Mucosa of stomach (tissue), 1 donor: Measurements from ENCODE around the gene ANKRD65.
"Not testable (repeated sequence)": the region's sequence is repeated elsewhere in the genome, so short reads cannot be mapped to it uniquely, and the experiment has no call there.

Experiments
- H3K27me3 ChIP-seq: one replicate; pipeline ENCODE4 v1.7.0; 2013; ENCODE audit warnings: mild to moderate bottlenecking, low read length; ENCODE audit not compliant: control insufficient read depth, insufficient read depth
- H3K36me3 ChIP-seq: one replicate; pipeline ENCODE4 v1.7.0; 2013; ENCODE audit warnings: low read length; ENCODE audit not compliant: control insufficient read depth, insufficient read depth
- H3K4me1 ChIP-seq: one replicate; pipeline ENCODE4 v1.7.0; 2013; ENCODE audit warnings: mild to moderate bottlenecking, low read length; ENCODE audit not compliant: control insufficient read depth, insufficient read depth
- H3K4me3 ChIP-seq: one replicate; pipeline ENCODE4 v1.7.0; 2013; ENCODE audit warnings: low read length
- H3K9ac ChIP-seq: one replicate; pipeline ENCODE4 v1.7.0; 2013; ENCODE audit warnings: mild to moderate bottlenecking, low read length, moderate library complexity
- H3K9me3 ChIP-seq: one replicate; pipeline ENCODE4 v1.7.0; 2013; ENCODE audit warnings: mild to moderate bottlenecking, low read length, moderate library complexity; ENCODE audit not compliant: control insufficient read depth
- donor health status: Pancreatic carcinoma.

ANKRD65 gene

GRCh38 chr1:1374929-1375662 lies 46.0 kb downstream of the ANKRD65 start, which contains the start of gene AURKAIP1:
TSS of gene AURKAIP1 (minus strand) at chr1:1375207. CDS start at chr1:1374756, 451 bp downstream.
- H3K4me1 ChIP-seq, result peaks cover 29% of the 10 kb centered on the region
- no peaks in the 10 kb centered on the region for H3K9me3 ChIP-seq
- peak within 1 kb of the TSS; percentile 92 for H3K9ac ChIP-seq
- H3K36me3 ChIP-seq, result no peaks in the 10 kb centered on the region
- peak within 1 kb of the TSS; percentile 80 for H3K4me3 ChIP-seq
- no peaks in the 10 kb centered on the region for H3K27me3 ChIP-seq

GRCh38 chr1:1374589-1374928 lies 46.5 kb downstream of the ANKRD65 start:
- Histone ChIP-seq H3K27me3 (no peaks in the 10 kb centered on the region), H3K9ac (peak overlapping the region; percentile 92), H3K4me3 (peak overlapping the region; percentile 74), H3K36me3 (no peaks in the 10 kb centered on the region), H3K9me3 (no peaks in the 10 kb centered on the region), H3K4me1 (peaks cover 29% of the 10 kb centered on the region)

- Histone ChIP-seq H3K4me3 (peak overlapping the region; percentile 74), H3K9ac (peak overlapping the region; percentile 92), H3K9me3 (no peaks in the 10 kb centered on the region), H3K4me1 (peaks cover 29% of the 10 kb centered on the region), H3K27me3 (no peaks in the 10 kb centered on the region), H3K36me3 (no peaks in the 10 kb centered on the region)
Measured at GRCh38 chr1:1373815-1374588, 47.1 kb downstream of the ANKRD65 start.

GRCh38 chr1:1373051-1373814 lies 47.8 kb downstream of the ANKRD65 start:
- H3K27me3 ChIP-seq, result no peaks in the 10 kb centered on the region
- H3K9me3 ChIP-seq, result no peaks in the 10 kb centered on the region
- H3K4me3 ChIP-seq, result no peak overlapping the region
- H3K9ac ChIP-seq, result no peak overlapping the region
- peaks cover 29% of the 10 kb centered on the region for H3K4me1 ChIP-seq
- H3K36me3 ChIP-seq, result no peaks in the 10 kb centered on the region

GRCh38 chr1:1371746-1372711 lies 49.0 kb downstream of the ANKRD65 start:
- Histone ChIP-seq H3K9ac (no peak overlapping the region), H3K4me3 (no peak overlapping the region)

GRCh38 chr1:1371364-1371745 lies 49.7 kb downstream of the ANKRD65 start:
- no peaks in the 10 kb centered on the region for H3K36me3 ChIP-seq
- H3K27me3 ChIP-seq, result no peaks in the 10 kb centered on the region
- no peak overlapping the region for H3K9ac ChIP-seq
- H3K4me3 ChIP-seq, result no peak overlapping the region
- H3K9me3 ChIP-seq, result no peaks in the 10 kb centered on the region
- peaks cover 29% of the 10 kb centered on the region for H3K4me1 ChIP-seq

More at GRCh38 chr1:1371746-1372711, 49.0 kb downstream of the ANKRD65 start:
- Histone ChIP-seq H3K27me3 (no peaks in the 10 kb centered on the region), H3K4me1 (peaks cover 29% of the 10 kb centered on the region), H3K9me3 (no peaks in the 10 kb centered on the region), H3K36me3 (no peaks in the 10 kb centered on the region)

GRCh38 chr1:1370771-1371300 lies 50.2 kb downstream of the ANKRD65 start:
- Histone ChIP-seq H3K4me3 (no peak overlapping the region), H3K4me1 (peaks cover 24% of the 10 kb centered on the region), H3K36me3 (no peaks in the 10 kb centered on the region), H3K9ac (no peak overlapping the region), H3K9me3 (no peaks in the 10 kb centered on the region), H3K27me3 (no peaks in the 10 kb centered on the region)

- H3K9ac ChIP-seq, H3K36me3 ChIP-seq, H3K27me3 ChIP-seq, H3K9me3 ChIP-seq, H3K4me3 ChIP-seq: not testable (repeated sequence)
- peaks cover 23% of the 10 kb centered on the region for H3K4me1 ChIP-seq
Measured at GRCh38 chr1:1370094-1370493, 51.0 kb downstream of the ANKRD65 start.
